SU-DHL-6 (cell line): Measurements from ENCODE around the gene SAPCD2.

ENCODE experiments used
- H2AFZ ChIP-seq: fragments of 200-600 bp; sonication (generic); 2 replicates; pipeline ENCODE4 v1.6.1; 2014; ENCODE audit warnings: low read depth, mild to moderate bottlenecking, moderate library complexity, mixed read lengths, antibody characterized with exemption, low read length; ENCODE audit not compliant: severe bottlenecking
- H3F3A ChIP-seq: fragments of 200-600 bp; shearing (Covaris generic); 2 replicates; pipeline ENCODE4 v1.6.0; 2016; ENCODE audit warnings: antibody characterized with exemption, mild to moderate bottlenecking; ENCODE audit not compliant: insufficient read depth
- H3K27ac ChIP-seq: fragments of 200-600 bp; sonication (generic); 2 replicates; pipeline ENCODE4 v1.5.1; 2016; ENCODE audit warnings: low read depth, mild to moderate bottlenecking, low read length, moderate library complexity, mixed read lengths
- H3K27me3 ChIP-seq: fragments of 200-600 bp; sonication (generic), shearing (Covaris generic); 2 replicates; pipeline ENCODE4 v1.6.0; 2014; ENCODE audit warnings: mild to moderate bottlenecking, low read length
- H3K36me3 ChIP-seq: fragments of 200-600 bp; sonication (generic); 2 replicates; pipeline ENCODE4 v1.6.1; 2014; ENCODE audit warnings: mild to moderate bottlenecking, low read length, mixed read lengths
- H3K4me2 ChIP-seq: fragments of 300-600, 200-600 bp; shearing (Covaris generic), sonication (generic); 2 replicates; pipeline ENCODE4 v1.6.0; 2014; ENCODE audit warnings: low read length, low read depth, mild to moderate bottlenecking; ENCODE audit not compliant: poor library complexity, severe bottlenecking
- H3K4me3 ChIP-seq: fragments of 200-600 bp; sonication (generic); 2 replicates; pipeline ENCODE4 v1.5.1; 2014; ENCODE audit warnings: antibody characterized with exemption, low read length, mild to moderate bottlenecking, mixed read lengths; ENCODE audit not compliant: insufficient read depth, poor library complexity, severe bottlenecking
- H3K79me2 ChIP-seq: fragments of 200-600 bp; sonication (generic); 2 replicates; pipeline ENCODE4 v1.6.1; 2014; ENCODE audit warnings: mild to moderate bottlenecking, low read length, moderate library complexity; ENCODE audit not compliant: insufficient read depth
- H3K9ac ChIP-seq: fragments of 200-600 bp; sonication (generic); 2 replicates; pipeline ENCODE4 v1.7.0; 2014; ENCODE audit warnings: mild to moderate bottlenecking, low read length
- H3K9me2 ChIP-seq: fragments of 200-600 bp; sonication (generic); replicated peaks from 2 replicates; pipeline ENCODE4 v1.6.1; 2014; ENCODE audit warnings: low read length; ENCODE audit not compliant: insufficient read depth
- H3K9me3 ChIP-seq: fragments of 200-600 bp; sonication (generic); 2 replicates; pipeline ENCODE4 v1.6.1; 2014; ENCODE audit warnings: low read length, mixed read lengths; ENCODE audit not compliant: insufficient read depth
- H4K20me1 ChIP-seq: fragments of 200-600 bp; sonication (generic); 2 replicates; pipeline ENCODE4 v1.6.1; 2014; ENCODE audit warnings: low read depth, mild to moderate bottlenecking, antibody characterized with exemption, low read length, moderate library complexity, mixed read lengths
- CTCF ChIP-seq: fragments of 200-600 bp; sonication (generic); IDR thresholded peaks from one replicate; pipeline ENCODE4 v1.5.1; 2017; ENCODE audit warnings: antibody characterized with exemption, mild to moderate bottlenecking, low read length, moderate library complexity; ENCODE audit not compliant: insufficient read depth, poor library complexity, severe bottlenecking
- EZH2phosphoT487 ChIP-seq: fragments of 200-600 bp; sonication (generic), shearing (Covaris generic); conservative IDR thresholded peaks from 2 replicates; pipeline ENCODE4 v1.6.1; 2018; ENCODE audit warnings: mild to moderate bottlenecking, antibody characterized with exemption, low read length, moderate library complexity, mixed read lengths

SAPCD2 gene

GRCh38 chr9:137066096-137066861 is 4.1 kb downstream of the SAPCD2 start:
- TF ChIP-seq CTCF (no peak), EZH2phosphoT487 (no peak)
- H3K27me3 ChIP-seq: no peaks in the 10 kb centered on the region
- no peak overlapping the region for H2AFZ ChIP-seq
- H3K4me2 ChIP-seq: no peak overlapping the region
- H3K9me3 ChIP-seq: no peaks in the 10 kb centered on the region
- H3K9ac ChIP-seq: no peak overlapping the region
- no peaks in the 10 kb centered on the region for H4K20me1 ChIP-seq
- H3K4me3 ChIP-seq: no peak overlapping the region
- peaks cover 12% of the 10 kb centered on the region for H3K79me2 ChIP-seq
- no peak overlapping the region for H3K27ac ChIP-seq
- H3K9me2 ChIP-seq: no peaks in the 10 kb centered on the region
- peaks cover 13% of the 10 kb centered on the region for H3F3A ChIP-seq
- H3K36me3 ChIP-seq: no peaks in the 10 kb centered on the region

GRCh38 chr9:137065336-137065967 is 4.9 kb downstream of the SAPCD2 start:
- Histone ChIP-seq H3F3A (peaks cover 13% of the 10 kb centered on the region), H3K9ac (no peak overlapping the region), H3K9me3 (no peaks in the 10 kb centered on the region), H3K27ac (no peak overlapping the region), H4K20me1 (no peaks in the 10 kb centered on the region), H3K27me3 (no peaks in the 10 kb centered on the region), H3K79me2 (peaks cover 12% of the 10 kb centered on the region), H2AFZ (no peak overlapping the region), H3K4me3 (no peak overlapping the region), H3K9me2 (no peaks in the 10 kb centered on the region), H3K36me3 (no peaks in the 10 kb centered on the region), H3K4me2 (no peak overlapping the region)
- no peak for TF ChIP-seq EZH2phosphoT487

DNA sequence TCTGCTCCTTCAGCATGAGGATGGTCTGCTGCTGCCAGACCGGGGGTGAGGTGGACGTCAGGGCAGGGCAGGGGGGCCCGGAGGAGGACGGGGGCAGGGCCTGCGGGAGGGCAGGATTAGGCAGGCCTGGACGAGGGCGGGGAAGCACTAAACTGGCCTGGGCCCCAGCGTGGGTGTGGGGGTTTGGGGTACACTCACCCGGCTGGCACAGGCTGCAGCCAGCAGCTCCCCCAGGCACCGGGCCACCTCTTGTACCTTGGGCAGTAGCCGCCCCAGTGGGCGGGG is 5.5 kb downstream of the SAPCD2 start:
- no peaks in the 10 kb centered on the region for H4K20me1 ChIP-seq
- no peaks in the 10 kb centered on the region for H3K36me3 ChIP-seq
- TF ChIP-seq CTCF (no peak), EZH2phosphoT487 (no peak)
- H3F3A ChIP-seq: peaks cover 13% of the 10 kb centered on the region
- H3K79me2 ChIP-seq: peaks cover 12% of the 10 kb centered on the region
- H3K4me3 ChIP-seq: no peak overlapping the region
- no peak overlapping the region for H2AFZ ChIP-seq
- no peaks in the 10 kb centered on the region for H3K9me3 ChIP-seq
- no peaks in the 10 kb centered on the region for H3K9me2 ChIP-seq
- no peak overlapping the region for H3K4me2 ChIP-seq
- H3K27ac ChIP-seq: no peak overlapping the region
- H3K9ac ChIP-seq: no peak overlapping the region
- no peaks in the 10 kb centered on the region for H3K27me3 ChIP-seq
